ENCODE results near the gene WDR81.
"Not testable (repeated sequence)": the region's sequence is repeated elsewhere in the genome, so short reads cannot be mapped to it uniquely, and the experiment has no call there.

WDR81 gene

GRCh38 chr17:1762233-1762900 is 37.9 kb downstream of the WDR81 start:
- H3K4me2 ChIP-seq (ENCODE audit: low read depth, low read length, poor library complexity, severe bottlenecking) = no peak overlapping the region
- H3K27me3 ChIP-seq (ENCODE audit: insufficient read depth, low read length, poor library complexity, severe bottlenecking) = no peaks in the 10 kb centered on the region
- no peak overlapping the region for H3K9ac ChIP-seq (ENCODE audit: low read depth, low read length, poor library complexity, severe bottlenecking)

DNA sequence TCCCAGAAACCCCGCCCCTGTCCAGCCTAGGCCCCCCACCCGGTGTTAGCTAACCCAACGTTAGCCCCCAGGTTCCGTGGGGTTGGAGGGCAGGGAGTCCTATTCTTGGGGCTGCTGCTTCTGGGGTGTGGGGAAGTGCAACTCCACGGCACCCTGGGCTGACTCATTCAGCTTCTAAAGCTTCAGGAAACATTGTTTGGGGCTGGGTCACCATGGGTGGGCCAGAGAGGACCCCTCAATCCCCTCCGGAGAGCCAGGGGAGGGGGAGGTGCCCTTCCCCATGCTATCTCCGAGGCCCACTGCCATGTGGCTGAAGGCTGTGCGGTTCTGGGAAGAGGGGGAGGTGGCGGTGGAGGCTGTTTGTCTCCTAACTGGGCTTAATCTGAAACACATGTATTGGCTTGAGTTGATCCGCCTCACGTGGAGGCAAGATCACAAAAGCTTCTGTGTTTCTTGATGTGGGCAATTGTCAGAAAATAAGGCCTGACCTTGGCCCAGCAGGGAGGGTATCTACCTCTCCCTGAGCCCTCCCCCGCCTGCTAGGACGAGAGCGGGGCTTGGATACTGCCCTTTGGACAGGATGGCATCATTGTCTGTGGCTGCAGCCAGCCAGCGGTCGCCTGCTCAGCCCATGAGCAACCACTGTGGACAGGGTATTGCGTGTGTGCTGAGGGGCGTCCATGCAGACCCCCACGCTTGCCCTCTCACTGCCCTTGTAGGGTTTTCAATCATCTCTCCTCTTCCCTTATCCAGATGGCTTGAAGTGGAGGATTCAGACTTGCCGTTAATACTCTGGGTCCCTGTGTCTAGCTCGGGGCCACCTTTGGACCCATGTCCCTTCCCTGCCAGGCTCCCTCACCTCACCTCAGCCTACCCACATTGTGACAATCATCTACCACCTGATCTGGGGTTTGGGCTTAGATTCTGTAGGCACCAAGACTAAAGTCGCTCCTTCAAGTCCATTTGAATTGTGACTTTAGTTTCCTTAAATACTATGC is 38.7 kb downstream of the WDR81 start:
- Histone ChIP-seq H3K36me3 (ENCODE audit: insufficient read depth, low read length) (no peaks in the 10 kb centered on the region), H3K4me3 (ENCODE audit: low read length, poor library complexity, severe bottlenecking) (no peak overlapping the region), H3K4me2 (ENCODE audit: low read depth, low read length, poor library complexity, severe bottlenecking) (no peak overlapping the region), H3K79me2 (ENCODE audit: insufficient read depth, low read length) (no peaks in the 10 kb centered on the region), H2AFZ (ENCODE audit: low read length) (no peak overlapping the region), H3K9me2 (replicated peaks; ENCODE audit: low read depth, low read length) (no peaks in the 10 kb centered on the region), H3K4me1 (ENCODE audit: insufficient read depth, low read length, poor library complexity, severe bottlenecking) (peaks cover 4% of the 10 kb centered on the region), H3F3A (ENCODE audit: low read depth) (no peaks in the 10 kb centered on the region), H4K20me1 (ENCODE audit: insufficient read depth, low read length, poor library complexity, severe bottlenecking) (no peaks in the 10 kb centered on the region), H3K9ac (ENCODE audit: low read depth, low read length, poor library complexity, severe bottlenecking) (peak overlapping the region; percentile 21), H3K9me3 (ENCODE audit: insufficient read depth, low read depth, low read length) (no peaks in the 10 kb centered on the region), H3K27me3 (ENCODE audit: insufficient read depth, low read length, poor library complexity, severe bottlenecking) (no peaks in the 10 kb centered on the region)
- no peak for TF ChIP-seq CTCF (conservative IDR thresholded peaks at IDR 0.05; ENCODE audit: low read length)
- no peak for TF ChIP-seq EZH2phosphoT487 (IDR thresholded peaks at IDR 0.05; ENCODE audit: borderline replicate concordance)

More at GRCh38 chr17:1762233-1762900, 37.9 kb downstream of the WDR81 start:
- H3K79me2 ChIP-seq (ENCODE audit: insufficient read depth, low read length) = no peaks in the 10 kb centered on the region
- TF ChIP-seq EZH2phosphoT487 (IDR thresholded peaks at IDR 0.05; ENCODE audit: borderline replicate concordance) (no peak), CTCF (conservative IDR thresholded peaks at IDR 0.05; ENCODE audit: low read length) (no peak)
- peaks cover 4% of the 10 kb centered on the region for H3K4me1 ChIP-seq (ENCODE audit: insufficient read depth, low read length, poor library complexity, severe bottlenecking)
- H4K20me1 ChIP-seq (ENCODE audit: insufficient read depth, low read length, poor library complexity, severe bottlenecking) = no peaks in the 10 kb centered on the region
- H3K36me3 ChIP-seq (ENCODE audit: insufficient read depth, low read length) = no peaks in the 10 kb centered on the region
- no peaks in the 10 kb centered on the region for H3K9me3 ChIP-seq (ENCODE audit: insufficient read depth, low read depth, low read length)
- no peak overlapping the region for H2AFZ ChIP-seq (ENCODE audit: low read length)
- no peaks in the 10 kb centered on the region for H3F3A ChIP-seq (ENCODE audit: low read depth)
- no peak overlapping the region for H3K4me3 ChIP-seq (ENCODE audit: low read length, poor library complexity, severe bottlenecking)
- no peaks in the 10 kb centered on the region for H3K9me2 ChIP-seq (replicated peaks; ENCODE audit: low read depth, low read length)

DNA sequence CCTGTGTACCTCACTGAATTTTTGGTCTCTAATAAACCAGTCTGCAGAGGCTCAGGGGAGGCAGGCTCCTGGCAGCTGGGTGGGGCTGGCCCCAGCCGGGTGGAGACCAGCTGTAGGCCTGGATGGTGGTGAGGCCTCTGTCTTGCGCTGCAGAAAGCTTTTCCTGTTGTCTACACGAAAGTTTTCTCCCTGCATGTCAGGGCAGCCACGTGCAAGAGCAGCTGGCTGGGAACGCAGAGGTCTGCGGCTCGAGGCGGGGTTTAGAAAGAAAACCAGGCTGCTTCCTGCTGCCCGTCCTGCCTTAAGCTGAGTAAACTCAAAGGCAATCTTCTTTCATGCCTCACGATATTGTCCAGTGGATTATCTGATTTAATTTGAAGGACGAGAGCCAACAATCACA is 39.8 kb downstream of the WDR81 start:
- Histone ChIP-seq H3K9ac (ENCODE audit: low read depth, low read length, poor library complexity, severe bottlenecking) (peak overlapping the region; percentile 21), H3K36me3 (ENCODE audit: insufficient read depth, low read length) (no peaks in the 10 kb centered on the region), H3K79me2 (ENCODE audit: insufficient read depth, low read length) (no peaks in the 10 kb centered on the region), H3K9me2 (replicated peaks; ENCODE audit: low read depth, low read length) (no peaks in the 10 kb centered on the region), H3K4me1 (ENCODE audit: insufficient read depth, low read length, poor library complexity, severe bottlenecking) (peaks cover 4% of the 10 kb centered on the region), H2AFZ (ENCODE audit: low read length) (peak overlapping the region; percentile 19; the same call in 1 of the 2 replicates), H3K4me2 (ENCODE audit: low read depth, low read length, poor library complexity, severe bottlenecking) (peak overlapping the region; percentile 1), H3K9me3 (ENCODE audit: insufficient read depth, low read depth, low read length) (no peaks in the 10 kb centered on the region), H3K4me3 (ENCODE audit: low read length, poor library complexity, severe bottlenecking) (no peak overlapping the region), H3K27me3 (ENCODE audit: insufficient read depth, low read length, poor library complexity, severe bottlenecking) (no peaks in the 10 kb centered on the region), H4K20me1 (ENCODE audit: insufficient read depth, low read length, poor library complexity, severe bottlenecking) (no peaks in the 10 kb centered on the region), H3F3A (ENCODE audit: low read depth) (no peaks in the 10 kb centered on the region)
- TF ChIP-seq EZH2phosphoT487 (IDR thresholded peaks at IDR 0.05; ENCODE audit: borderline replicate concordance) (no peak), CTCF (conservative IDR thresholded peaks at IDR 0.05; ENCODE audit: low read length) (no peak)

DNA sequence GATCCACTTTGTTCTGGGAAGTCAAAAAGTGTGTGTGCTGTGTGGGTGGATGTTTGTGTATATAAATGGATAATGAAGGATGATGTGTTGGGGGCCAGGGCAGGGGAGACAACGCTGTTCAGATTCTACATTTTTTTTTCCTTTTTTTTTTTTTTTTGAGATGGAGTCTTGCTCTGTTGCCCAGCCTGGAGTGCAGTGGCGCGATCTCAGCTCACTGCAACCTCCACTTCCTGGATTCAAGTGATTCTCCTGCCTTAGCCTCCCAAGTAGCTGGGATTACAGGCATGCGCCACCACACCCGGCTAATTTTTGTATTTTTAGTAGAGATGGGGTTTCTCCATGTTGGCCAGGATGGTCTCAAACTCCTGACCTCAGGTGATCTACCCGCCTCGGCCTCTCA is 40.2 kb downstream of the WDR81 start:
- not testable (repeated sequence) for H3K9me2 ChIP-seq (replicated peaks; ENCODE audit: low read depth, low read length); H3K36me3 ChIP-seq (ENCODE audit: insufficient read depth, low read length); H3K4me3 ChIP-seq (ENCODE audit: low read length, poor library complexity, severe bottlenecking); H3K79me2 ChIP-seq (ENCODE audit: insufficient read depth, low read length); H3K9ac ChIP-seq (ENCODE audit: low read depth, low read length, poor library complexity, severe bottlenecking); H3K9me3 ChIP-seq (ENCODE audit: insufficient read depth, low read depth, low read length); H3K4me1 ChIP-seq (ENCODE audit: insufficient read depth, low read length, poor library complexity, severe bottlenecking); H4K20me1 ChIP-seq (ENCODE audit: insufficient read depth, low read length, poor library complexity, severe bottlenecking); H3F3A ChIP-seq (ENCODE audit: low read depth); H3K27me3 ChIP-seq (ENCODE audit: insufficient read depth, low read length, poor library complexity, severe bottlenecking)
- Histone ChIP-seq H2AFZ (ENCODE audit: low read length) (0 out of 2 replicates have a peak overlapping the region, but pooled peaks have one; percentile 19), H3K4me2 (ENCODE audit: low read depth, low read length, poor library complexity, severe bottlenecking) (peak overlapping the region; percentile 1)
